Caki2 (cell line): ENCODE results near the gene TPRN. TPM values are rescaled to one million over a fixed set of nuclear protein-coding genes. Genes with fewer than 3 reads are reported as not detected.

Experiments used
- DNase-seq: peaks from one replicate; pipeline ENCODE4 v3.0.0-alpha.2; 2015; ENCODE audit warnings: low read depth
- in situ Hi-C: cut with HindIII; loops from 2 replicates; pipeline ENCODE4 v1.10.0; 2016; ENCODE audit warnings: low sequenced_read_pairs, low pct_unique_long_range_greater_than_20kb, mixed read lengths
- total RNA-seq: library from RNA; depleted of rRNA; stranded (reverse); fragments of >200 nt; shearing (Covaris generic); gene quantifications from 2 replicates; pipeline ENCODE4 v1.2.3, GENCODE V29; 2014; ENCODE audit warnings: low replicate concordance

The TPRN gene
- total RNA-seq, 1 experiment from 2014 or later, result 15.2 TPM

DNA sequence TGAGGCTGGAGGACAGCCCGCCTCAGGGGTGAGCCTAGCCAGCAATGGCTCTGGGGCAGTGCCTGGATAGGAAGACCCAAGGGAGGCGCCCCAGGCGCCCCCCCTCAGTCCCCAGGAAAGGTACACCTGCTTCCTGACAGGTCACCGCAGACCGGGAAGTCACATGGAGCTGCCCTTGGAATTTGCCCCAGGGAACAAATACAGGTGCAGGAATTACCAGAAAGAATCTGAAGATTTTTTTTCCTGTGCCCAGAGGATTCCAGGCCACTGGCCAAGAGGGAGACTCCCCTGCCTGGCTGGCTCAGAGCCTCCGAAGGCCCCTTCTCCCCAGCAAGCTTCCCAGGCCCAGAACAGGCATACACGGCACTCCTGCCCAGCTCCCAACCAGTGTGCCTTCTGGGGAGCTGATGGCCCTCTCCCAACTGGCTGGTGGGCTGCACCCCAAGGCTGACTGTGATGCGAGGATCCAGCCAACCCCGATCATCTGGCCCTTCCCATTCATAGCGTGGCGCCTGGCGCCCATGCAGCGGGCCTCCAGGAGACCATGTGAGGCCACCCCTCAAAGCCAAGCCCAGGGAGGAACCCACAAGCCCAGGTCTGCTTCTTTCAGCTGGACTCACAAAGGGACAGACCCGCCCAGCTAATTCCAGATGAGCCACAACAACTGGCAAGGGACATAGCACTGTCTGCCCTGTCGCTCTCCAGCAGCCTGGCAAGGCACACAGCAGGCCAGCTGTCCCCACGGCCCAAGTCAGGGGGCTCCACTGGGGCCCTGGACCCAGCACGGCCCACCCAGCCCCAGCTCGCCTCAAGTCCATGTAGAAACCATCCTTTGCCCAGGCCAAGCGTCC is 2.3 kb downstream of the TPRN start:
- in situ Hi-C loops, result no loop called here
- no peak for DNase-seq

DNA sequence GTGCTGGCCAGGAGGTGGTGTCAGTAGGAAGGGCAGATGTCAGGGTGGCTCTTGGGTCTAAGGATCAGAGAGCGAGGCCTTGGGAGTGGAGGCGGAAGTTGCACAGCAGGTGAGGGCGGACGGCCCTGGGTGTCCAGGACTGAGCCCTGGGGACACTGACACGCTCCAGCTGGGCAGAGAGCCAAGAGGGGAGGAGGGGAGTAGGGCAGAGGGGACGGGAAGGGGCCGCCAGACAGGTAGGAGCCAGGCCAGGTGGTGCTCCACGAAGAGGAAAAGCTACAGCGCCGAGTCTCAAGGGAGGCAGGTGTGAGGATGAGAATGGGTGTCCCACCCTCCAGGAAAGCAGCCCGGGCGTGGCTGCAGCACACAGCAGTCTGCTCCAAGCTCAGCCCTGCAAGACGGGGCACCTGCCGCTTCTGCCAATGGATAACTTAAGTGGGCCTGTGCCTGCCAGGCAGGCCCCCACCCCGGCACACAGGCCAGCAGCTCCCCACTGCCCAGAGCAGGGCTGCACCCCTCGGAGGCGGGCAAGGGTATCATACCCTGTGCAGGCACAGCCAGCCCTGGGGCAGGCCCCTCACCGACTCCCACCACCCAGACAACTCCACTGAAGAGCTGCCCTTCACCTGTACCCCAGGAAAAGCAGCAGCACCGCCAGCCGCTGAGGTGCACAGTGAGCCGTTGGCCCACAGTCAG is 4.9 kb downstream of the TPRN start:
- DNase-seq, result no peak
- in situ Hi-C loops, result no loop called here

DNA sequence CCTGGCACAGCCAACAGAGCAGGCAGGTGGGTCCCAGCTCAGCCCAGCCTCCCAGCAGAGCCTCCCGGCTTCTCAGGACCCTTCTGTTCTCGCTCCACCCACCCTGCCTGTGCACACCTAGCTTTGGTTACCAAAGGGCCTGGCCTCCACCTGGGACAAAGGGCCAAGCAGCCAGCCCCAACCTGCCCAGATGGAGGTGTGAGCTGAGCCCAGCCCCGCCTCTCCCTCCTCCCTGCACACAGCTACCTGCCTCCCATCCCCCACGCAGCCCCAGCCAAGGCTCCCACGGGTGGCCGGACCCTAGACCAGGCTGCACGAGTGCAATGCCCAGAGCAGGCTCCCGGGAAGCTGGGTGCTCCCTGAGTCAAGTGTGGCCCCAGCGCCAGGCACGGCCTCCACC is 5.6 kb downstream of the TPRN start:
- in situ Hi-C loops, result no loop called here
- DNase-seq, result no peak

DNA sequence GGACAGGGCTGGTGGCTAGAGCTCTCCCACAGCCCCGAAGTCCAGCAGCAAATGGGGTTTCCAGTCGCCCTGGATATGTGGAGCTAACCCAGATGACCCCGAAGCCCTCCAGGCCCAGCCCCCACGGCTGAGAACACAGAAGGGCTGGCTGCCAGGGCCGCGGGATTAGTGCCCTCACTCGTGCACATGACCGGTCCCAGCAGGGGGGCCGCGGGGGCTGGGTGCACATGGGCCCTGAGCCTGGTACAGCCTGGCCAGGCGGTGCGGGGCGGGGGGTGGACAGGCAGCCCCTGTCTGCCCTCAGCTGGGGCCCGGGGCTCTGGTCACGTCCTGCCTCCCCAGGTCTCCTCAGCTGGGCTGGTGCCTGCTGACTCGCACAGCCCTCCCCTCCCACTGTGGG is 6.2 kb downstream of the TPRN start:
- DNase-seq, result no peak
- in situ Hi-C loops, result no loop called here

DNA sequence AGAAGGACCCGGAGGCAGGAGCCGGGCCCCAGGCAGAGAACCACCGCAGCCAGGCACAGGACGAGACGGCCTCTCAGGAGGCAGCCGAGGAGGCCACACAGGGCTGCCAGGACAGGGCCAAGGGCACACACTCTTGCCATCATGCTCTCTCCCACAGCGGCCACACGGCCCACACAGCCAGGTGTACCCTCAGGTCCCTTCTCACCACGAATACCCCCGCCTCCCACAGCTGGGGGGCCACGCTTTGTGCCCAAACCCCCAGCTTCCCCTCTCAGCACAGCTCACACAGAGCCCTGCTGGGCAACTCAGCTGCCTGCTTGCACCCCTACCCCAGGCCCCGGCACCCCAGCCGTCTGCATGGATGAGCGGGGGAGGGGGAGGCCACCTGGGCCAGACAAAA is 6.8 kb downstream of the TPRN start:
- no peak for DNase-seq
- in situ Hi-C loops, result no loop called here

DNA sequence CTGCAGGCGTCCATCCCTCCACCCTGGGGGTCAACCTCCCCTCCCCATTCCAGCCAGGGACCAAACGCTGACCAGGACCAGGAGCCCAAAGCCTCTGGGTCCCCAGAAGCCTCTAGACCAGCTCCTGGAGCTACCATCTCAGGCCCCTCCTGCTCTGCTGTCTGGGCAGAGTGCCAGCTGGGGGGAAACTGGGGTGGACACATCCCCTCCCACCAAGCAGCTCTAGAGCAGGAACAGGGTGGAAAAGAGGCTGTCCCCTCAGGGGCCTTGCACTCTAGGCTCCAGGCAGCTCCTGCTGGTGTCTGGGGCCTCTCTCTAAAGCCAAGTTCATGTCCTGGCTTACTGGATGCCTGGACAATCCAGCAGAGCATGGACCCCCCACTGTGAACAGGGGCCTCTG is 7.7 kb downstream of the TPRN start:
- in situ Hi-C loops, result no loop called here
- no peak for DNase-seq

DNA sequence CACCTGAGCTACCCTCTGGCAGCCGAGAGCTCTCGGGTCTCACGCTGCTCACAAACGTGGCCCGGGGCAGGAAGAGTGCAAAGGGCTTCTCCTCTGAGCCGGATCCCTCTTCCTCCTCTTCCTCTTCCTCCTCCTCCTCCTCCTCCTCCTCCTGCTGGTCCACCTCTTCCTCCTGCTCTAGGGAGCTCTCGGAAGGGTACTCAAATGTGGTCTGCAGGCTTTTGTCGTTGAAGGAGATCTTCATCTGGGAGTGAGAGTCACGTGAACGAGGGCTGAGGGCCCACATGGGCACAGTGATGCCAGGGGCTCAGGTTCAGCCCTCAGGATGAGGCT is 8.1 kb downstream of the TPRN start:
- in situ Hi-C loops, result no loop called here
- no peak for DNase-seq

DNA sequence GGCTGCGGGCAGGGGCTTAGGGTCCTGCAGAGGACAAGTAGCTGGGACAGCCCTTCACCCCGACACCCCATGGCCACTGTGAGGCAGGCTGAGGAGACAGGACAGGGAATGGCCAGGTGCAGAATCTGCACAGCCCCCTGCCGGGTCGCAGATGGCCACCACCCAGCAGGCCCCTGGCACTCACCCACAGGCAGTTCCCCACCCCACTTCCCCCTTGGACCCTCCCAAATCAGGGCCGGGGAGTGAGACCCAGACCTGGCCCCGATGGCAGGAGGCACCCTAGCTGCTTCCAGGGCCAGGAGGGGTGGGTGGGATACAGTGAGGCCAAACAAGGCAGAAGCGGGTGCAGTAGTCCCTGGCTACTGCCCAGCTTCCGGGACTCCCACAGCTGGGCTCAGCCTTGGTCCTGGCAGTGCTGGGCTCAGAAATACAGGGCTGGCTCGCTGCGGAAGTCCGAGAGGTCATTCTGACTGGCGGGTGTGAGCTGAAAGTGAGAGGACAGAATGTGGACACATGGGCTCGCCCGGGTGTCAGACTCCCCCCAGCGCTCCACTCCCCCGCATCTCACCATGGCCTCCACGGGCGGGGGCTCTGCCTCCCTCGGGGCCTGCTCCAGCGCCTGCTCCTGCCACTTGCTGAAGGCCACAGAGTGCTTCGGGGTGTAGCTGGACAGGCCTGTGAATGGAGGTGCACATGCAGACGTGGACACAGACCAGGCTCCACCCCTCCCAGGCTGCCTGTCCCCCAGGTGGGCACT is 8.7 kb downstream of the TPRN start:
- DNase-seq, result no peak
- in situ Hi-C loops, result no loop called here

DNA sequence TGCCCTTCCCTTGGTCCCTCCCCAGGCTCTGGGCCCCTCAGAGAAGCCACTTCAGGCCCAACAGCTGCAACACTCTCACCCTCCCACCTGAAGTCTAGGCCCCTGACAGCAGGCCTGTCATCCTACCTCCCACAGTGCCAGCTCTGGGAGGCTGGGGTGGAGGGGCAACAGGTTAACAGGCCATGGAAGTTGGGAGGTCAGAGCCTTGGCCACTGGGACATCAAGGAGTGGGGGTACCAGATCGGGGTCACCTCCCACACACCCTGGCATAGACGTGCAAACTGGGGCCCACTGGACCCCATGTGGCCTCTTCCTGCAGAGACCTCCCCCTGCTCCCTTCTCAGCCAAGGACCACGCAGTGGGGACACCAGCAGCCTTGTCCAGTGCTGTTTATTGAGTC is 9.3 kb downstream of the TPRN start:
- DNase-seq, result no peak

DNA sequence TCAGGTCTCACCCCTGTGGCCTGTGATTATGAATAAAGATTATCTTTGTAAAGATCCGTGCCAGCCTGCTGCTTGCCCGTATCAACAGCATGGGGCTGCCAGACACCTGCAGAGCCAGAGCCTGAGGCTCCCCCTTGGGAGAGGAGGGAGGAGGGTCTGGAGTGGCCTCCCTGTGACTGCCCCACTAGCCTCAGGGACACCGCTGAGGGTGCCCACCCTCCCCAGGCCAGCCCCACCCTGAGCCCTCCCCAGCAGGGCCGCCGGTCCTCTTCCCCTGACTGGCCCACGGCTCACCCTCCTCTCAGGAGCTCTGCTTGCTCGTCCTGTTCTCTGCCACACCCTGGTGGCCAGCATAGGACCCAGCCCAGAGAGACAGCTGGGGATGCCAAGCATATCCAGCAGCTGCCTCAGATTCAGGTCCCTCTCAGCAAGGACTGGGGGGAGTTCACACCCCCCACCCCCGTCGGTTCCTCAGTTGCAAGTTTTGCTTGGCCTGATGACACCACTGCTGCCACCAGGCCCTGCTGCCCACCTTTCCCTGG is 10.2 kb downstream of the TPRN start:
- peak; percentile 16 for DNase-seq
- in situ Hi-C loops, result no loop called here

More for the DNA sequence above, 9.3 kb downstream of the TPRN start:
- in situ Hi-C loops, result no loop called here

DNA sequence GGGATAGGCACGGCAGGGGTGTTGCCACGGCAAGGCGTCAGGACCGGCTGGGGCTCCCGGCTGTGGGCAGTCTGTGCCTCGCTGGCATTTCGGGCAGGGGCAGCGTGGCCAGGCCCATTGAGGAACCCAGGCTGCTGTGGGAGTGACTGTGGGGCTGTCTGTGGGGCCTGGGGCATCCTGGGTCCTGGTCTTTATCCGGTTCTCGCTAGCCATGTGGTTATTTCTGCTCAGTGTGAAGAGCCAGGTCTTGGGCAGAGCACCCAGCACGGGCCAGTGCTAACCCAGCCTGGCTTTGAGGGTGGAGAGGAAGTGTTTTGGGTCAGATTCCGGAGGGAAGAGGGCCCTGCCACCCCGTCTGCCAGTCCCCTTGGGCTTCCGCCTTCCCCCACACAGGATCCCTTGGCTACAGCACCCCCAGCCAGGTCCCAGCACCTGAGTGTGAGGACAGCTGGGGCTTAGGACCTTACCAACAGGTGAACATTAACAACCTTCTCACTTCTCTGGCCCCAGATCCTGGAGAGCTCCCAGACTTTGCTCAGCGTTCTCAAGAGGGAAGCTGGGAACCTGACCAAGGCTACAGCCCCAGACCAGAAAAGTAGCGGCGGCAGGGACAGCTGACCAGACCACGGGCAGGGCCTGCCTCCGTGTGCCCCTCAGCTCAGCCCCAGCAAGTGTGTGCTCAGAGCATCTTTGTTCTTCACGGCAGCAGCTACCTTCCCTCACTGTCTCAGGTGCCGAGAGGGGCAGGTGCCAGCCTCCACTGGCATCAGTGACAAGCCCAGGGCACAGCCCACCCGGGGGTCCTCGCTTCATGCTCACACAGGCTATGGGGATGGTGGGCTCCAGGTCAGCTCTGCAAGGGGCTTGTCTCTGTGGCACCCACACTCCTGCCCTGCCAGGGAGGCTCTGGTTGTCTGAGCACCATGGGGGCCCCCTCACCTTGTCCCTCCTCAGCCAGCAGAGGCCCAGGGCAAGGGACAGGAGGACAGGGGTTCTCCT is 10.9 kb downstream of the TPRN start:
- in situ Hi-C loops, result no loop called here
- no peak for DNase-seq

DNA sequence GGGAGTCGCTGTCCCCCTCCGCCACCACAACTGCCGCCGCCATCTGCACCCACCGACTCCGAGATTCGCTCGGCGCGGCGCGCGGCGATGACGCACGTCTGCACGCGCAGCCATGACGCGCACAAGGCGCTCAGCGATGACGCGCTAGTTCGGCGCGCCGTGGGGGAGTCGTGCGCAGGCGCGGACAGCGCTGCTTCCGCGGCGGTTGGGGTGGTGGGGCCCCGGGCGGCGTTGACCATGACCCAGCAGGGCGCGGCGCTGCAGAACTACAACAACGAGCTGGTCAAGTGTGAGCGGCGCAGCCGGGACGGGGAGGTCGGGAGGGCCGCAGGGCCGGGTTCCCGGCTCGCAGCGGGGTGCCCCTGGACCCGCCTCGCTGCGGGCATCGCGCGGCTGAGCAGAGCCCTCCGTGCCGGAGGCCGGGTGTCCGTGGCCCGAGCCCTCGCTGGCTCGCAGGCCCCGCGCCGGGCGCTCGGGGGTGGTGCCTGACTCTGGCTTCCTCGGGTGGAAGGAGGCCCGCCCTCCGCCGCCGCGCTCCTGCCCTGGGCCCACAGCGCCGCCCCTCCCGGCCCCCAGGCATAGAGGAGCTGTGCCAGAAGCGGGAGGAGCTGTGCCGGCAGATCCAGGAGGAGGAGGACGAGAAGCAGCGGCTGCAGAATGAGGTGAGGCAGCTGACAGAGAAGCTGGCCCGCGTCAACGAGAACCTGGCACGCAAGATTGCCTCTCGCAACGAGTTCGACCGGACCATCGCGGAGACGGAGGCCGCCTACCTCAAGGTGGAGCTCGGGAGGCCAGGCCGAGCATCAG is 11.8 kb downstream of the TPRN start, which contains the start of the genes ANAPC2 and SSNA1:
ANAPC2 (minus strand) TSS at position 71 of the 807 bp plus-strand sequence; CDS start at position 43, 28 bp downstream.
SSNA1 (plus strand) TSS at position 187 of the 807 bp plus-strand sequence; CDS start at position 238, 51 bp downstream.
- in situ Hi-C loops, result no loop called here
- DNase-seq, result peak; percentile 94

DNA sequence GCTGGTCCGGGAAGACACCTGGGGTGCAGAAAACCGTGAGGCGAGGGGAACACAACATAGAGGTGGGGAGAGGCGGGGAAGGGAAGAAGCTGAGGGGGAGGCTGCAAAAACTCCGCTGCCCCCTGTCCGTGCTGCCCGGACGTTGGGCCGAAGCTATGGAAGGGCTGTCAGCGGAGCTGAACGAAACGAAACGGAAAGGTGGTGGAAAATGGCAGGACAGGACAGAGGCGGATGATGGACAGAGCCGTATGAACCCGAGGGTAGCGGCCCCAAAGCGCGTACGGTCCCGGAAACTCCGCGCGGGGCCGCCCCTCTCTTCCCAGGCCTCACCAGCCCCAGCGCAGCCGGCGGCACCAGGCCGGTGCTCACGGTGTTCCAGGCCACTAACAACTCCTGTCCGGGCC is 12.5 kb downstream of the TPRN start:
- in situ Hi-C loops, result no loop called here
- DNase-seq, result no peak

DNA sequence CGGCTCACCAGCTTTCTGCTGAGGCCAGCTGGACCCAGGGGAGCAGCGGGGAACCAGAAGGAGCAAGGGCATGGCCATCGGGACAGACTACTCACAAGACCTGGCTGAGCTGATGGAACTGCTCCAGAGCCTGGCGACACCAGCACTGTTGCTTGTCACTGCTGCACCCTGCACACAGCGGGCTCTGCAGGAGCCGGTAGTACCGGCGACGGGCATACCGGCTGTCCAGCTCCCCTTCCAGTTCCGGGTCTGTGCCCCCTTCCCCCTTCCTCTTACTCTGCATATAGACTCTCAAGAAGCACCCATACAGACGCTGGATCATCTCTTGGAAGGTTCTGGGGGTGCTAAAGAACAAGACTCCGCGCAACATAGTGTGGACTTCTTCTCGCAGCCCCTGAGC is 13.2 kb downstream of the TPRN start:
- in situ Hi-C loops, result no loop called here
- no peak for DNase-seq

DNA sequence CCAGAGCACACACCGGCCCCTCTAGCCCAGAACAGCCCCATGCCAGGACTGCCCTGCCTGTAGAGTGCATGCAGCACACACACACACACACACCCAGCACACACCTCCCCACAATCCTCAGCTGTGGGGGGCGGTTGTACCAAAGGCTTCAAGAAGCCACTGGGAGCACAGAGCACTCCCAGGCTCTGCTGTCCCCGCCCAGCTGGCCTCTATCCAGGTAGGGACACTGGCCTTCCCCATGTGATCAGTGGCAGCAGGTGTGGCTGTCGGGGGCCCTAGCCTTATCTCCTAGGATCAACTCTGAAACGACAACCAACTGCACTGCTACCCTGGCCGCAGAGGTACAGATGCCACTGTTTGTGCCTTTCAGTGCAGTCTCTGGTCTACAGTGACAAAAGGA is 14.2 kb downstream of the TPRN start:
- DNase-seq, result no peak
- in situ Hi-C loops, result no loop called here

DNA sequence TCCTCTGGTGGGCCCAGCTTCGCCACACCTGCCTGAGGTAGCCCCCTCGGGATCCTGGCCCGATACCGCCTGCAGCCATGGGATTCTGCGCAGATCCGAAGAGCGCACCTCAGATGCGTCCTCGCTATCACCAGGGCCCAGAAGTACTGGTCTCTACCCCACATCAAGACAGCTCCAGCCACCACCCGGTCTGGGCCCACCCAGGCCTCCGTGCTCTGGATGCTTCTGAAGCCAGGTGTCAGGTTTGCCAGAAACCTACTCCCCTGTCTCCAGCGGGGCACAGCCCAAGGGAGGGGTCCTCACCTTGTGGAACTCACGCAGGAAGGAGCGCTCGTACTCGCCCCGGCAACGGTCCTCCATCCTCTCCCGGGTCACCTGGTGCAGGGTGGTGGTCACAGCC is 14.6 kb downstream of the TPRN start:
- in situ Hi-C loops, result no loop called here
- DNase-seq, result no peak
